ENCODE results near the gene LILRB5. TPM values are rescaled to one million over a fixed set of nuclear protein-coding genes. Genes with fewer than 3 reads are reported as not detected.
"Not testable (repeated sequence)": the region's sequence is repeated elsewhere in the genome, so short reads cannot be mapped to it uniquely, and the experiment has no call there.

The LILRB5 gene
- polyA plus RNA-seq, result under 1 TPM; 0.63 to 0.92 TPM

- Histone ChIP-seq H3K4me1 (ENCODE audit: control insufficient read depth in 2 of 2, insufficient read depth in 2 of 2, low read length in 1 of 2) (no peaks in the 10 kb centered on the region), H3K27ac (ENCODE audit: low read depth in 2 of 2, low read length in 1 of 2) (no peak within 1 kb of the TSS), H3K27me3 (ENCODE audit: control insufficient read depth in 1 of 2, insufficient read depth in 2 of 2, low read length in 2 of 2) (peaks cover 0 to 2% of the 10 kb centered on the region in 2 donors), H3K4me3 (ENCODE audit: low read depth in 1 of 2, low read length in 2 of 2) (no peak within 1 kb of the TSS), H3K36me3 (ENCODE audit: control insufficient read depth in 2 of 2, insufficient read depth in 2 of 2, low read length in 1 of 2) (no peaks in the 10 kb centered on the region), H3K9me3 (ENCODE audit: control insufficient read depth in 2 of 2, insufficient read depth in 1 of 2, low read depth in 1 of 2, low read length in 1 of 2) (no peaks in the 10 kb centered on the region)
- WGBS, 2 donors, result 71 to 72% methylated on average over 9 of the region's 9 CpGs
Observed at GRCh38 chr19:54257116-54257480, at the start of gene LILRB5. TSS of gene LILRB5 (minus strand) at chr19:54257273. CDS start at chr19:54257193, 80 bp downstream.

GRCh38 chr19:54305141-54305540, 48.1 kb upstream of the LILRB5 start:
- Histone ChIP-seq H3K4me1 (ENCODE audit: control insufficient read depth in 2 of 2, insufficient read depth in 2 of 2, low read length in 1 of 2) (no peaks in the 10 kb centered on the region), H3K9me3 (ENCODE audit: control insufficient read depth in 2 of 2, insufficient read depth in 1 of 2, low read depth in 1 of 2, low read length in 1 of 2) (no peaks in the 10 kb centered on the region), H3K4me3 (ENCODE audit: low read depth in 1 of 2, low read length in 2 of 2) (no peak overlapping the region), H3K27me3 (ENCODE audit: control insufficient read depth in 1 of 2, insufficient read depth in 2 of 2, low read length in 2 of 2) (peaks cover 0 to 2% of the 10 kb centered on the region in 2 donors), H3K36me3 (ENCODE audit: control insufficient read depth in 2 of 2, insufficient read depth in 2 of 2, low read length in 1 of 2) (no peaks in the 10 kb centered on the region), H3K27ac (ENCODE audit: low read depth in 2 of 2, low read length in 1 of 2) (no peak overlapping the region)
- whole genome bisulfite sequencing, 2 donors, result 79 to 85% methylated on average over 1 of the region's 1 CpG

GRCh38 chr19:54302257-54302656, 45.2 kb upstream of the LILRB5 start:
- Histone ChIP-seq H3K27me3 (ENCODE audit: control insufficient read depth in 1 of 2, insufficient read depth in 2 of 2, low read length in 2 of 2) (peaks cover 0 to 2% of the 10 kb centered on the region in 2 donors), H3K36me3 (ENCODE audit: control insufficient read depth in 2 of 2, insufficient read depth in 2 of 2, low read length in 1 of 2) (no peaks in the 10 kb centered on the region), H3K4me3 (ENCODE audit: low read depth in 1 of 2, low read length in 2 of 2) (no peak overlapping the region), H3K27ac (ENCODE audit: low read depth in 2 of 2, low read length in 1 of 2) (no peak overlapping the region), H3K4me1 (ENCODE audit: control insufficient read depth in 2 of 2, insufficient read depth in 2 of 2, low read length in 1 of 2) (no peaks in the 10 kb centered on the region), H3K9me3 (ENCODE audit: control insufficient read depth in 2 of 2, insufficient read depth in 1 of 2, low read depth in 1 of 2, low read length in 1 of 2) (no peaks in the 10 kb centered on the region)
- 62 to 75% methylated on average over 4 of the region's 4 CpGs for WGBS, 2 donors

DNA sequence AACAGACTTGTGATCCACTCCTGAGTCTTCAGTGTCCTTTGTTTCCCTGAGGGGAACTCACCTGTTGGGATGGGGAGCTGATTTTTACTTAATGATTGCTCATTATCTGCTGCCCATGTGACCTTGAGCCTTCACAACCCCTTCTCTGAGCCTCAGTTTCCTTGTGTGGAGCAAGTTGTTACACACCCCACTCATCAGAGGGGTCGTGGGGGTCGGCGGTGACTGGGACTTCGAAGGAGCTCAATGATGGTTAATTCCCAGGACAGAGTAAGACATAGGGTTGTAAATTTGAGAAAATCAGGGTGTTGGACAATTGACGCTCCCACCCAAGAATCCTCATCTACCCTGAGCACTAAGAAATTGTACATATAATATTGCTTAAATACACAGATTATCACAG, 42.4 kb upstream of the LILRB5 start:
- Histone ChIP-seq H3K4me1 (ENCODE audit: control insufficient read depth in 2 of 2, insufficient read depth in 2 of 2, low read length in 1 of 2) (no peaks in the 10 kb centered on the region), H3K9me3 (ENCODE audit: control insufficient read depth in 2 of 2, insufficient read depth in 1 of 2, low read depth in 1 of 2, low read length in 1 of 2) (no peaks in the 10 kb centered on the region), H3K27me3 (ENCODE audit: control insufficient read depth in 1 of 2, insufficient read depth in 2 of 2, low read length in 2 of 2) (no peaks in the 10 kb centered on the region), H3K27ac (ENCODE audit: low read depth in 2 of 2, low read length in 1 of 2) (no peak overlapping the region), H3K36me3 (ENCODE audit: control insufficient read depth in 2 of 2, insufficient read depth in 2 of 2, low read length in 1 of 2) (no peaks in the 10 kb centered on the region), H3K4me3 (ENCODE audit: low read depth in 1 of 2, low read length in 2 of 2) (no peak overlapping the region)
- WGBS, 2 donors, result 79 to 85% methylated on average over 5 of the region's 5 CpGs

GRCh38 chr19:54299126-54299498, 42.0 kb upstream of the LILRB5 start:
- WGBS, 2 donors, result 59 to 65% methylated on average over 7 of the region's 7 CpGs
- no peaks in the 10 kb centered on the region for H3K36me3 ChIP-seq (ENCODE audit: control insufficient read depth in 2 of 2, insufficient read depth in 2 of 2, low read length in 1 of 2)

DNA sequence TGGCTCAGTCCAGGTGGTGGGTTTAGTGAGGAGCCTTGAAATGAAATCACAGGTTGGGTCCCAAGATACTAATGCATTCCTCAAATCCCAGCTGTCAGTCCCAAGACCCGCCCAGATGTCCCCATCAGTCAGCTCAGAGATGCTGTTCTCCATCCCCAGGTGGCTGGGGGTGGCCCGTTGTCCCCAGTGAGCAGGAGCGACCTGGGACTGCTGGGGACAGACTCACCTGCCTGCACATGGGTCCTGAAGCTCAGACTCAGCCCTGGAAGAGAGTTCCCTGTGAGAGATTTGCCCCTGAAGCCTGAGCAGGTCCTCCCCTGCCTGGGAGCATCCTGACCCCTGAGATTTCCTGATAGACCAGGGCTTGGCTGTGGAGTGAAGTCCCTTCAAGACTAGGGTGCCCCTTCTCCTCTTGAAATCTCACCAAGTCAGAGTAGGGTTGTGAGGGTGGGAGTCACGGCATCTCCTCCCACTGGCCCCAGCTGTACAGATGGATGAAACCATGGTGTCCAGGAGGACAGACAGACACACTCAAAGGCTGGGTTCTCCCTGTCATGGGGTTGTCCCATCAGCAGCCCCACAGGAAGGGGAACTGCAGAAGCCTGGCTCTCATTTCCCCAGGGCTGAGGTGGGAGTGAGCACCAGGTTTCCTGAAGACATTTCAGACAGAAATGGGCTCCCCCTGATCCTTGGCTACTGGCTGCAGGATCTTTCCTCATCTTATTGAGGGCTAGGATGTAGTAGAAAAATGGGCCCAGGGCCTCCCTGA, 41.5 kb upstream of the LILRB5 start:
- no peaks in the 10 kb centered on the region for H3K4me1 ChIP-seq (ENCODE audit: control insufficient read depth in 2 of 2, insufficient read depth in 2 of 2, low read length in 1 of 2)
- no peaks in the 10 kb centered on the region for H3K36me3 ChIP-seq (ENCODE audit: control insufficient read depth in 2 of 2, insufficient read depth in 2 of 2, low read length in 1 of 2)
- 57 to 62% methylated on average over 4 of the region's 4 CpGs for WGBS, 2 donors
- H3K4me3 ChIP-seq (ENCODE audit: low read depth in 1 of 2, low read length in 2 of 2), result no peak overlapping the region
- no peaks in the 10 kb centered on the region for H3K27me3 ChIP-seq (ENCODE audit: control insufficient read depth in 1 of 2, insufficient read depth in 2 of 2, low read length in 2 of 2)
- peaks cover 3 to 4% of the 10 kb centered on the region in 2 donors for H3K9me3 ChIP-seq (ENCODE audit: control insufficient read depth in 2 of 2, insufficient read depth in 1 of 2, low read depth in 1 of 2, low read length in 1 of 2)
- H3K27ac ChIP-seq (ENCODE audit: low read depth in 2 of 2, low read length in 1 of 2), result no peak overlapping the region

More at GRCh38 chr19:54299126-54299498, 42.0 kb upstream of the LILRB5 start:
- Histone ChIP-seq H3K27me3 (ENCODE audit: control insufficient read depth in 1 of 2, insufficient read depth in 2 of 2, low read length in 2 of 2) (no peaks in the 10 kb centered on the region), H3K4me1 (ENCODE audit: control insufficient read depth in 2 of 2, insufficient read depth in 2 of 2, low read length in 1 of 2) (no peaks in the 10 kb centered on the region), H3K27ac (ENCODE audit: low read depth in 2 of 2, low read length in 1 of 2) (no peak overlapping the region), H3K9me3 (ENCODE audit: control insufficient read depth in 2 of 2, insufficient read depth in 1 of 2, low read depth in 1 of 2, low read length in 1 of 2) (peaks cover 0 to under 1% of the 10 kb centered on the region in 2 donors), H3K4me3 (ENCODE audit: low read depth in 1 of 2, low read length in 2 of 2) (no peak overlapping the region)

- peaks cover 3 to 4% of the 10 kb centered on the region in 2 donors for H3K9me3 ChIP-seq (ENCODE audit: control insufficient read depth in 2 of 2, insufficient read depth in 1 of 2, low read depth in 1 of 2, low read length in 1 of 2)
- no peak overlapping the region for H3K27ac ChIP-seq (ENCODE audit: low read depth in 2 of 2, low read length in 1 of 2)
- 38 to 47% methylated on average over 7 of the region's 7 CpGs for WGBS, 2 donors
- no peaks in the 10 kb centered on the region for H3K4me1 ChIP-seq (ENCODE audit: control insufficient read depth in 2 of 2, insufficient read depth in 2 of 2, low read length in 1 of 2)
- H3K27me3 ChIP-seq (ENCODE audit: control insufficient read depth in 1 of 2, insufficient read depth in 2 of 2, low read length in 2 of 2), result no peaks in the 10 kb centered on the region
- no peaks in the 10 kb centered on the region for H3K36me3 ChIP-seq (ENCODE audit: control insufficient read depth in 2 of 2, insufficient read depth in 2 of 2, low read length in 1 of 2)
- no peak overlapping the region for H3K4me3 ChIP-seq (ENCODE audit: low read depth in 1 of 2, low read length in 2 of 2)
Observed at GRCh38 chr19:54297759-54298305, 40.8 kb upstream of the LILRB5 start.

DNA sequence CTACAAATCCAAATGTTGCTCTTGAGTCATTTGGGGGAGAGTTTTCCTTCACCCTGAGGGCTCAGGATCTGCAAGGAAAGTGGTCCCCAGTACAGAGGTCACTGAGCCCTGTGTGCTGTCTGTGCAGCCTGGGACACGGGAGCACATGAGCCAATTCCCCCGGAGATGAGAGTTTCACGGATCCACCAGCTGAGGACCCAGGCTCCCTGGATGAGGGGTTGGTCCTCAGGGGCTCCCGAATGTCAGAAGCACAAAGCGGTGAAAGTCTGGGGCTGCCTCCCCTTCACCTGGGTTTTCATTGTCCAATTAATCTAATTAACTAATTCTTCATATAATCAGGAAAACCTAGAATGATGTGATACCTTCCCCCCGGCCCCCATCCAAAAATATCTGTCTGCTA, 37.5 kb upstream of the LILRB5 start:
- Histone ChIP-seq H3K4me3 (ENCODE audit: low read depth in 1 of 2, low read length in 2 of 2) (no peak overlapping the region), H3K9me3 (ENCODE audit: control insufficient read depth in 2 of 2, insufficient read depth in 1 of 2, low read depth in 1 of 2, low read length in 1 of 2) (peaks cover 3 to 4% of the 10 kb centered on the region in 2 donors), H3K27me3 (ENCODE audit: control insufficient read depth in 1 of 2, insufficient read depth in 2 of 2, low read length in 2 of 2) (no peaks in the 10 kb centered on the region), H3K27ac (ENCODE audit: low read depth in 2 of 2, low read length in 1 of 2) (no peak overlapping the region), H3K4me1 (ENCODE audit: control insufficient read depth in 2 of 2, insufficient read depth in 2 of 2, low read length in 1 of 2) (no peaks in the 10 kb centered on the region), H3K36me3 (ENCODE audit: control insufficient read depth in 2 of 2, insufficient read depth in 2 of 2, low read length in 1 of 2) (no peaks in the 10 kb centered on the region)
- WGBS, 2 donors, result 78 to 86% methylated on average over 6 of the region's 6 CpGs

DNA sequence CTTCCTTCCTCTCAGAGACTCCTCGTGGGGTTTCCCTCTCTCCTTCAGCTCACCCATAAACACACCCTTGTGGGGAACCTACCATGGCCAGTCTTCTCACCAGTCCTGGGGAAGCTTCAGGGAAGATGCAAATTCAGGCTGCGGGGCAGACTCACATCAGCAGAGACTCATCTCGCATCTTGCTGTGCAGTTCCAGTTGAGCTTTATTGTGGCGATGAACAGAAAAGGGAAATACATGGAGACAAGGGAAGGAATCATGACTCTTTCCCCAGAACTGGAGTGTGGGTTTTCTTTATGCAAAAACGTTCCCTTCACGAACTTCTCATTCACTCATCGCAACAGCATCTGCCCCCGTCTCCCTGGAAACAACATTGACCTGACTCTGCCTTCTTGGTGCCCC, 32.1 kb upstream of the LILRB5 start:
- H3K4me1 ChIP-seq (ENCODE audit: control insufficient read depth in 2 of 2, insufficient read depth in 2 of 2, low read length in 1 of 2); H3K27ac ChIP-seq (ENCODE audit: low read depth in 2 of 2, low read length in 1 of 2); H3K4me3 ChIP-seq (ENCODE audit: low read depth in 1 of 2, low read length in 2 of 2); H3K36me3 ChIP-seq (ENCODE audit: control insufficient read depth in 2 of 2, insufficient read depth in 2 of 2, low read length in 1 of 2); H3K27me3 ChIP-seq (ENCODE audit: control insufficient read depth in 1 of 2, insufficient read depth in 2 of 2, low read length in 2 of 2); H3K9me3 ChIP-seq (ENCODE audit: control insufficient read depth in 2 of 2, insufficient read depth in 1 of 2, low read depth in 1 of 2, low read length in 1 of 2): not testable (repeated sequence)
- 55 to 68% methylated on average over 8 of the region's 8 CpGs for WGBS, 2 donors

- Histone ChIP-seq H3K9me3 (ENCODE audit: control insufficient read depth in 2 of 2, insufficient read depth in 1 of 2, low read depth in 1 of 2, low read length in 1 of 2) (no peaks in the 10 kb centered on the region), H3K27me3 (ENCODE audit: control insufficient read depth in 1 of 2, insufficient read depth in 2 of 2, low read length in 2 of 2) (no peaks in the 10 kb centered on the region), H3K4me3 (ENCODE audit: low read depth in 1 of 2, low read length in 2 of 2) (no peak overlapping the region), H3K36me3 (ENCODE audit: control insufficient read depth in 2 of 2, insufficient read depth in 2 of 2, low read length in 1 of 2) (no peaks in the 10 kb centered on the region), H3K4me1 (ENCODE audit: control insufficient read depth in 2 of 2, insufficient read depth in 2 of 2, low read length in 1 of 2) (no peaks in the 10 kb centered on the region), H3K27ac (ENCODE audit: low read depth in 2 of 2, low read length in 1 of 2) (no peak overlapping the region)
- WGBS, 2 donors, result 61 to 70% methylated on average over 4 of the region's 4 CpGs
Observed at GRCh38 chr19:54287456-54287855, 30.4 kb upstream of the LILRB5 start.
